Mammary epithelial cell (primary cell): ENCODE results near the gene CELSR1.

Experiments used
- CTCF ChIP-seq, 2 donors: IDR thresholded peaks in 1 of 2; conservative IDR thresholded peaks in 1 of 2; 2 replicates each; pipeline ENCODE4 v1.5.1; 2011 to 2012; ENCODE audit warnings: inconsistent platforms in 2 of 2, low read length in 2 of 2, mild to moderate bottlenecking in 2 of 2, control low read depth in 1 of 2, low read depth in 1 of 2; ENCODE audit not compliant: insufficient read depth in 1 of 2; ENCODE audit errors: extremely low read depth in 1 of 2
- EZH2 ChIP-seq: IDR thresholded peaks from 2 replicates; pipeline ENCODE4 v1.6.1; 2012; ENCODE audit warnings: low read length, inconsistent platforms, borderline replicate concordance

- no peak for TF ChIP-seq CTCF (conservative IDR thresholded peaks at IDR 0.05 in 1 of 2, IDR thresholded peaks at IDR 0.05 in 1 of 2; ENCODE audit: extremely low read depth in 1 of 2, insufficient read depth in 1 of 2, low read depth in 1 of 2, low read length in 2 of 2)
- no peak for TF ChIP-seq EZH2
These were observed 4.1 kb upstream of the CELSR1 start for GRCh38 chr22:46541536-46541935.
